K562 (cell line): Measurements from ENCODE around the gene PTBP2. TPM values are rescaled to one million over a fixed set of nuclear protein-coding genes. Genes with fewer than 3 reads are reported as not detected.

ENCODE experiments used
- ATAC-seq: fragments of 200-7000 bp; cut with Tn5 transposase; 3 replicates; pipeline ENCODE4 v1.9.1; 2020; ENCODE audit warnings: moderate library complexity
- BruUV-seq: library from RNA; stranded (reverse); fragments of 400-500 nt; replicated peaks from 2 replicates; lab custom pipeline; 2021; lab: Mats Ljungman, UMichigan
- CTCF ChIA-PET: fragments of 300-600 bp; formaldehyde crosslinking; extraction: SDS; loops from one replicate; lab custom pipeline; 2021; ENCODE audit warnings: low intra/inter-chr PET ratio; lab: Yijun Ruan, JAX
- POLR2A ChIA-PET: fragments of 300-600, 350-650 bp; sonication (Branson Sonifier 250); formaldehyde crosslinking; extraction: SDS; loops from one replicate; lab custom pipeline; 2021; ENCODE audit warnings: antibody characterized with exemption, inconsistent platforms; lab: Yijun Ruan, JAX
- DNase-seq, 4 experiments: peaks; one replicate each; pipeline versions ENCODE4 v3.0.0 to v3.0.0-alpha.2; 2011 to 2018; ENCODE audit warnings: low spot score in 3 of 4, mixed read lengths in 3 of 4; ENCODE audit errors: extremely low read depth in 1 of 4
- FAIRE-seq: peaks from 2 replicates; lab custom pipeline; 2011; peaks lifted over from hg19 to GRCh38; lab: Jason Lieb, UNC
- H2AFZ ChIP-seq: 2 replicates; pipeline ENCODE4 v1.6.0; 2011; ENCODE audit warnings: low read depth, low read length, control low read depth, inconsistent platforms
- H3K27ac ChIP-seq: fragments of 200-600 bp; 3 replicates; pipeline ENCODE4 v1.8.0; 2011; ENCODE audit warnings: low read depth, mild to moderate bottlenecking, control low read depth, inconsistent platforms, low read length, moderate library complexity, mixed read lengths; ENCODE audit errors: extremely low read depth
- H3K27me3 ChIP-seq, 2 experiments: fragments of 300-600 bp in 1 of 2; 2 replicates in 1 of 2; 3 replicates in 1 of 2; pipeline versions ENCODE4 v1.6.0 to v1.8.0; 2011; ENCODE audit warnings: inconsistent platforms in 2 of 2, low read length in 2 of 2, mild to moderate bottlenecking in 1 of 2, mixed read lengths in 1 of 2, moderate library complexity in 1 of 2; ENCODE audit not compliant: control insufficient read depth in 2 of 2, insufficient read depth in 2 of 2
- H3K36me3 ChIP-seq: fragments of 300-600 bp; 3 replicates; pipeline ENCODE4 v1.8.0; 2011; ENCODE audit warnings: mild to moderate bottlenecking, low read length, inconsistent platforms; ENCODE audit not compliant: control insufficient read depth, insufficient read depth
- H3K4me1 ChIP-seq, 2 experiments: fragments of 200-600 bp in 1 of 2; replicated peaks in 1 of 2; 2 replicates in 1 of 2; 3 replicates in 1 of 2; pipeline versions ENCODE4 v1.5.1 to v1.8.0; 2011; ENCODE audit warnings: inconsistent platforms in 2 of 2, low read length in 2 of 2, mild to moderate bottlenecking in 1 of 2, mixed read lengths in 1 of 2, moderate library complexity in 1 of 2; ENCODE audit not compliant: control insufficient read depth in 2 of 2, insufficient read depth in 2 of 2
- H3K4me2 ChIP-seq: 2 replicates; pipeline ENCODE4 v1.6.1; 2011; ENCODE audit warnings: low read length, control low read depth, inconsistent platforms, mixed read lengths; ENCODE audit not compliant: insufficient read depth
- H3K4me3 ChIP-seq: fragments of 200-600 bp; sonication (generic), shearing (Covaris generic); 2 replicates; pipeline ENCODE4 v1.5.1; 2016; ENCODE audit warnings: control low read depth, inconsistent platforms
- H3K79me2 ChIP-seq: fragments of 200-600 bp; 3 replicates; pipeline ENCODE4 v1.8.0; 2011; ENCODE audit warnings: low read length, inconsistent platforms; ENCODE audit not compliant: control insufficient read depth, insufficient read depth
- H3K9ac ChIP-seq, 2 experiments: 2 replicates each; pipeline versions ENCODE4 v1.6.0 to v1.6.1; 2011; ENCODE audit warnings: low read depth in 2 of 2, low read length in 2 of 2, control low read depth in 1 of 2, inconsistent platforms in 1 of 2, mild to moderate bottlenecking in 1 of 2, mixed read lengths in 1 of 2; ENCODE audit not compliant: insufficient read depth in 1 of 2
- H3K9me1 ChIP-seq: one replicate; pipeline ENCODE4 v1.6.0; 2011; ENCODE audit warnings: inconsistent platforms, mild to moderate bottlenecking, low read length, moderate library complexity; ENCODE audit not compliant: control insufficient read depth, insufficient read depth
- H3K9me3 ChIP-seq: replicated peaks from 2 replicates; pipeline ENCODE4 v1.5.1; 2011; ENCODE audit warnings: low read depth, low read length, inconsistent platforms; ENCODE audit not compliant: control insufficient read depth, insufficient read depth
- H4K20me1 ChIP-seq: replicated peaks from 2 replicates; pipeline ENCODE4 v1.6.1; 2011; ENCODE audit warnings: low read length, inconsistent platforms, mixed read lengths; ENCODE audit not compliant: control insufficient read depth, insufficient read depth
- HDAC1 ChIP-seq, 2 experiments: fragments of 450-650 bp; IDR thresholded peaks; 2 replicates each; pipeline ENCODE4 v1.6.1; 2016 to 2017; ENCODE audit warnings: inconsistent platforms in 1 of 2, mild to moderate bottlenecking in 1 of 2, moderate library complexity in 1 of 2
- HDAC6 ChIP-seq: IDR thresholded peaks from 2 replicates; pipeline ENCODE4 v1.6.1; 2012; ENCODE audit warnings: low read depth, mild to moderate bottlenecking, control low read depth, inconsistent platforms, low read length, moderate library complexity
- KHSRP ChIP-seq: fragments of 450-650 bp; IDR thresholded peaks from 2 replicates; pipeline ENCODE4 v1.6.1; 2017
- NUFIP1 ChIP-seq: fragments of 450-650 bp; IDR thresholded peaks from 2 replicates; pipeline ENCODE4 v1.6.1; 2018; ENCODE audit not compliant: partially characterized antibody
- RAD51 ChIP-seq: fragments of 450-650 bp; IDR thresholded peaks from 2 replicates; pipeline ENCODE4 v1.7.1; 2016; ENCODE audit warnings: low read depth, mild to moderate bottlenecking, borderline replicate concordance
- RNF219 ChIP-seq: fragments of 250-450 bp; sonication (Bioruptor Pico); IDR thresholded peaks from 2 replicates; pipeline ENCODE4 v1.5.0; 2022; ENCODE audit warnings: mild to moderate bottlenecking
- SP1 ChIP-seq: sonication (generic); formaldehyde crosslinking; IDR thresholded peaks from 2 replicates; pipeline ENCODE4 v1.8.1; 2022; ENCODE audit warnings: mild to moderate bottlenecking, missing genetic modification reagents
- SRSF9 ChIP-seq: fragments of 200-400 bp; formaldehyde crosslinking; IDR thresholded peaks from 2 replicates; pipeline ENCODE4 v1.6.1; 2017; ENCODE audit warnings: low read depth, low read length, borderline replicate concordance
- WGBS: fragments of 100-300 bp; shearing (Covaris generic); methylation state at CpG from one replicate; pipeline ENCODE4 v1.1.6; 2016; ENCODE audit warnings: low coverage, mixed read lengths; ENCODE audit not compliant: insufficient coverage; ENCODE audit errors: missing lambda C conversion rate; 5-methylcytosine and 5-hydroxymethylcytosine counted together
- in situ Hi-C: fragments of 300-500 bp; cut with MboI; formaldehyde crosslinking; loops from 4 replicates; pipeline ENCODE4 v1.15.0; 2018; ENCODE audit warnings: inconsistent platforms, mixed read lengths
- intact Hi-C: fragments of 100-400 bp; cut with micrococcal nuclease; formaldehyde crosslinking; loops from 2 replicates; pipeline ENCODE4 v1.14.2; 2022
- polyA plus RNA-seq, 8 experiments: library from polyadenylated mRNA; depleted of rRNA in 4 of 8; stranded (reverse) in 5 of 8; unstranded in 3 of 8; fragments of >200 nt; fragmentation: Nextera tagmentation in 2 of 8; fragmentation: Illumina TruSeq in 1 of 8; extraction: Ambion mirVana in 2 of 8; extraction: Trizol in 1 of 8; gene quantifications; 2 replicates each; pipeline versions ENCODE4 v1.2.1 to v1.2.3, GENCODE V29; 2011 to 2014; ENCODE audit warnings: inconsistent platforms in 1 of 8, missing spikeins in 1 of 8
- total RNA-seq, 7 experiments: library from RNA; depleted of rRNA in 6 of 7; stranded (reverse); fragments of >200 nt in 6 of 7; fragmentation: Illumina TruSeq in 2 of 7; extraction: Trizol in 2 of 7; gene quantifications; 2 replicates each; pipeline versions ENCODE4 v1.2.1 to v1.2.3, GENCODE V29; 2011 to 2021; ENCODE audit warnings: low replicate concordance in 1 of 7

Gene PTBP2
- total and polyA plus RNA-seq, 9 of the 15 experiments (the other 6 are each of a cell fraction or from before 2014, with no cell fraction given): 9.8 to 30.6 (median 19.0) TPM

- no peaks in the 10 kb centered on the region for H3K27me3 ChIP-seq
- no peaks in the 10 kb centered on the region for H3K4me1 ChIP-seq
- no peak for ATAC-seq
- BruUV-seq: no TSS peak
- FAIRE-seq: no peak
- no peak for TF ChIP-seq SP1
- TF ChIP-seq HDAC1 (IDR thresholded peaks at IDR 0.05): no peak
- no peak for TF ChIP-seq HDAC6
- TF ChIP-seq KHSRP: no peak
- no peak for TF ChIP-seq RAD51
- no peak for TF ChIP-seq SRSF9
- TF ChIP-seq RNF219 (CRISPR knock-in tag): no peak
- no peak for TF ChIP-seq NUFIP1
- no peak overlapping the region for H3K4me3 ChIP-seq
- in situ Hi-C loops: no loop called here
- H2AFZ ChIP-seq: no peak overlapping the region
- no peaks in the 10 kb centered on the region for H3K9me1 ChIP-seq
- intact Hi-C loops: no loop called here
- WGBS: 100% methylated on average over 1 of the region's 1 CpG
- H3K36me3 ChIP-seq: peaks cover 43% of the 10 kb centered on the region
- H4K20me1 ChIP-seq: no peaks in the 10 kb centered on the region
- POLR2A ChIA-PET: interaction anchor here (0.6 kb wide), 1 partner anchor 16 kb away, joined by 4 read pairs; no protein-coding TSS in a partner anchor
- no peaks in the 10 kb centered on the region for H3K9me3 ChIP-seq
- no peak overlapping the region for H3K9ac ChIP-seq
- peaks cover 94% of the 10 kb centered on the region for H3K79me2 ChIP-seq
- CTCF ChIA-PET: no interaction called here
- no peak overlapping the region for H3K4me2 ChIP-seq
- no peak for DNase-seq
- H3K27ac ChIP-seq: no peak overlapping the region
Measured at GRCh38 chr1:96747565-96747964, 26.0 kb downstream of the PTBP2 start.
